Gastrocnemius medialis (tissue), 4 donors: ENCODE measurements around the gene SSBP3. TPM values are rescaled to one million over a fixed set of nuclear protein-coding genes. Genes with fewer than 3 reads are reported as not detected.

Experiments used
- ATAC-seq, 2 donors: fragments of 150-250 bp; one replicate each; pipeline ENCODE4 v1.9.1; 2016
- DNase-seq, 2 donors: peaks; one replicate each; pipeline ENCODE4 v3.0.0-alpha.2; 2019
- H3K27ac ChIP-seq, 4 donors: fragments of 200-600 bp; sonication (generic); 1 replicate in 1 of 4; 2 replicates in 3 of 4; pipeline ENCODE4 v1.5.1; 2016 to 2018; ENCODE audit warnings: mild to moderate bottlenecking in 2 of 4, moderate library complexity in 1 of 4
- H3K27me3 ChIP-seq, 3 donors: fragments of 200-600 bp; sonication (generic) in 2 of 3; 1 replicate in 1 of 3; 2 replicates in 2 of 3; pipeline versions ENCODE4 v1.5.1 to v1.6.0; 2016 to 2019; ENCODE audit warnings: mild to moderate bottlenecking in 1 of 3, moderate library complexity in 1 of 3
- H3K36me3 ChIP-seq, 2 donors: fragments of 200-600 bp; sonication (generic) in 1 of 2; one replicate each; pipeline ENCODE4 v1.5.1; 2017 to 2018
- H3K4me1 ChIP-seq, 2 donors: fragments of 200-600 bp; sonication (generic) in 1 of 2; one replicate each; pipeline ENCODE4 v1.5.1; 2016 to 2017; ENCODE audit warnings: mild to moderate bottlenecking in 2 of 2
- H3K4me3 ChIP-seq, 4 donors: fragments of 200-600 bp; sonication (generic) in 3 of 4; 1 replicate in 1 of 4; 2 replicates in 3 of 4; pipeline ENCODE4 v1.5.1; 2016 to 2019; ENCODE audit warnings: mild to moderate bottlenecking in 2 of 4
- H3K9me3 ChIP-seq, 3 donors: fragments of 200-600 bp; sonication (generic) in 2 of 3; 1 replicate in 1 of 3; 2 replicates in 2 of 3; pipeline ENCODE4 v1.5.1; 2016 to 2019
- CTCF ChIP-seq, 5 experiments: fragments of 450-650 bp in 3 of 5; fragments of 200-600 bp in 2 of 5; sonication (generic) in 2 of 5; IDR thresholded peaks in 4 of 5; conservative IDR thresholded peaks in 1 of 5; 1 replicate in 4 of 5; 2 replicates in 1 of 5; pipeline ENCODE4 v1.5.1; 2016 to 2019; ENCODE audit warnings: antibody characterized with exemption in 5 of 5, mild to moderate bottlenecking in 3 of 5, moderate library complexity in 3 of 5
- POLR2A ChIP-seq, 2 donors: fragments of 450-650 bp; IDR thresholded peaks; one replicate each; pipeline ENCODE4 v1.6.1; 2017; ENCODE audit warnings: antibody characterized with exemption in 2 of 2, mild to moderate bottlenecking in 2 of 2, moderate library complexity in 2 of 2
- in situ Hi-C, 4 donors: fragments of 200-750 bp; cut with MboI; loops; one replicate each; pipeline versions ENCODE4 v1.15.0 to v1.8.0; 2017; ENCODE audit warnings: low sequenced_read_pairs in 4 of 4
- intact Hi-C: fragments of 100-400 bp; cut with DNase I; formaldehyde crosslinking; loops from one replicate; pipeline ENCODE4 v1.15.1; 2023; ENCODE audit warnings: low total_unique reads
- total RNA-seq, 4 donors: library from RNA; depleted of rRNA; stranded (reverse); fragments of >200 nt; gene quantifications; one replicate each; pipeline versions ENCODE4 v1.1.0 to v1.2.3, GENCODE V29; 2016

Gene SSBP3
- total RNA-seq, 4 donors from 2014 or later, result 3.6 to 21.0 (median 14.9) TPM

GRCh38 chr1:54283635-54284385, 122.4 kb downstream of the SSBP3 start:
- intact Hi-C loops, result no loop called here
- peaks cover 53 to 79% of the 10 kb centered on the region in 2 donors for H3K4me1 ChIP-seq
- H3K36me3 ChIP-seq, result peaks cover 0 to 5% of the 10 kb centered on the region in 2 donors
- no peak overlapping the region for H3K4me3 ChIP-seq
- no peak overlapping the region for H3K27ac ChIP-seq
- no peaks in the 10 kb centered on the region for H3K9me3 ChIP-seq
- in situ Hi-C loops, result loop anchor here in 1 of 4 donors (10.0 kb wide), 1 partner anchor 121 kb away; the partner anchor contains the start of gene SSBP3
- ATAC-seq, result no peak
- DNase-seq, result no peak
- TF ChIP-seq POLR2A (IDR thresholded peaks at IDR 0.05) (no peak), CTCF (IDR thresholded peaks at IDR 0.05 in 4 of 5, conservative IDR thresholded peaks at IDR 0.05 in 1 of 5) (no peak)
- no peaks in the 10 kb centered on the region for H3K27me3 ChIP-seq

GRCh38 chr1:54282101-54282847, 123.9 kb downstream of the SSBP3 start:
- no peak overlapping the region for H3K4me3 ChIP-seq
- DNase-seq (no peak), ATAC-seq (no peak)
- no peaks in the 10 kb centered on the region for H3K9me3 ChIP-seq
- no peaks in the 10 kb centered on the region for H3K27me3 ChIP-seq
- peaks cover 53 to 81% of the 10 kb centered on the region in 2 donors for H3K4me1 ChIP-seq
- no peak for TF ChIP-seq POLR2A (IDR thresholded peaks at IDR 0.05)
- TF ChIP-seq CTCF (IDR thresholded peaks at IDR 0.05 in 4 of 5, conservative IDR thresholded peaks at IDR 0.05 in 1 of 5), result no peak
- peak overlapping the region in 2 of 4 donors; percentile 10 to 24 for H3K27ac ChIP-seq
- in situ Hi-C loops (loop anchor here in 1 of 4 donors (10.0 kb wide), 1 partner anchor 123 kb away; the partner anchor contains the start of gene SSBP3), intact Hi-C loops (no loop called here)
- H3K36me3 ChIP-seq, result peaks cover 0 to 5% of the 10 kb centered on the region in 2 donors

- in situ Hi-C loops (loop anchor here in 1 of 4 donors (10.0 kb wide), 1 partner anchor 124 kb away; the partner anchor contains the start of gene SSBP3), intact Hi-C loops (no loop called here)
- H3K9me3 ChIP-seq, result no peaks in the 10 kb centered on the region
- ATAC-seq (no peak), DNase-seq (no peak)
- TF ChIP-seq POLR2A (IDR thresholded peaks at IDR 0.05), result no peak
- TF ChIP-seq CTCF (IDR thresholded peaks at IDR 0.05 in 4 of 5, conservative IDR thresholded peaks at IDR 0.05 in 1 of 5), result no peak
- H3K4me1 ChIP-seq, result peaks cover 53 to 81% of the 10 kb centered on the region in 2 donors
- H3K27me3 ChIP-seq, result no peaks in the 10 kb centered on the region
- H3K36me3 ChIP-seq, result peaks cover 0 to 5% of the 10 kb centered on the region in 2 donors
- H3K4me3 ChIP-seq, result no peak overlapping the region
- peak overlapping the region in 2 of 4 donors; percentile 3 to 92 for H3K27ac ChIP-seq
Measured at GRCh38 chr1:54280651-54281050, 125.5 kb downstream of the SSBP3 start.

- Histone ChIP-seq H3K4me1 (peaks cover 63 to 81% of the 10 kb centered on the region in 2 donors), H3K4me3 (no peak overlapping the region), H3K9me3 (no peaks in the 10 kb centered on the region), H3K27me3 (no peaks in the 10 kb centered on the region), H3K27ac (peak overlapping the region; percentile 89 to 92 (median 92)), H3K36me3 (peaks cover 0 to 5% of the 10 kb centered on the region in 2 donors)
- intact Hi-C loops, result no loop called here
- DNase-seq, result no peak
- TF ChIP-seq CTCF (IDR thresholded peaks at IDR 0.05 in 4 of 5, conservative IDR thresholded peaks at IDR 0.05 in 1 of 5), result no peak
- TF ChIP-seq POLR2A (IDR thresholded peaks at IDR 0.05), result no peak
- no peak for ATAC-seq
- in situ Hi-C loops, result loop anchor here in 2 of 4 donors (10.0 kb wide), 2 partner anchors 115 to 205 kb away; no protein-coding TSS in a partner anchor
Measured at GRCh38 chr1:54279457-54279856, 126.7 kb downstream of the SSBP3 start.
